ENCODE results near the gene ADGRB3.
A peak's percentile ranks its signal among the peaks of the same experiment; 100 is the strongest.

Gene ADGRB3

DNA sequence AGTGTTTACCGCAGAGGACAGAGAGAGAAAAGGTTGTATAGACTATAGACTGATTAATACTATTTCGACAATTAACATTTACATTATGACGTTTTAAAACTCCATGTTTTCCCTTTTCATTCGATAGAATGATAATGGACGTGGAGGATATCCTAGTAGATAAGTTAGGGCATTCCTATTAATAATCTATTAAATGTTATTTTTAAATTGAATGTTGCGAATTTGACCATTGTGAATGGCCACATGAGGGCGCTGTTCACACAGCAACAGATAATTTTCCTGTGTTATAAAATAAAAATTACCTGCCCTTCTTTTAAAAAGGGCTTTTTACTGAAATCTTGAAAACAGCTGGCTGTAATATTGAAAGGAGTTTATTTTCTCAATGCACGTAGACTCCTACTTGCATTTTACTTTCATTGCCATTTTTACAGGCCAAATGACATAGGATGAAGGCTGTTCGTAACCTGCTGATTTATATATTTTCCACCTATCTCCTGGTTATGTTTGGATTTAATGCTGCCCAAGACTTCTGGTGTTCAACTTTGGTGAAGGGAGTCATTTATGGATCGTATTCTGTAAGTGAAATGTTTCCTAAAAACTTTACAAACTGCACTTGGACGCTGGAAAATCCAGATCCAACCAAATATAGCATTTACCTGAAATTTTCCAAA, 3.3 kb downstream of the ADGRB3 start:
- TF ChIP-seq GATA2 (IDR thresholded peaks at IDR 0.05; ENCODE audit: low read depth, low read length) (no peak), GATA3 (IDR thresholded peaks at IDR 0.05; ENCODE audit: low read depth, low read length) (peak; percentile 35; the same call in 1 of the 2 replicates)

DNA sequence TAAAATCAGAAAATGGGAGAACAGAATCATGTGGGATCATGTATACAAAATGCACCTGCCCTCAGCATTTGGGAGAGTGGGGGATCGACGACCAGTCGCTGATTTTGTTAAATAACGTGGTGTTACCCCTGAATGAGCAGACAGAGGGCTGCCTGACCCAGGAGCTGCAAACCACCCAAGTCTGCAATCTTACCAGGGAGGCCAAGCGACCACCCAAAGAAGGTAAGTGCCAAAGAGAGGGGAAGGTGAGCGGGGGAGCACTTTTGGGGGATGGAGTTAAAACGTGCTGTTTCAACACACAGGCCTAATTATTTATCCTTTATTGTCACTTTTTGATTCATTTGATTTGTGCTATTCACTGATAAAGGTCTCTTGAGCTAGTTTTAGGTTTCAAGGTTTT, 4.1 kb downstream of the ADGRB3 start:
- no peak for TF ChIP-seq GATA2 (IDR thresholded peaks at IDR 0.05; ENCODE audit: low read depth, low read length)

DNA sequence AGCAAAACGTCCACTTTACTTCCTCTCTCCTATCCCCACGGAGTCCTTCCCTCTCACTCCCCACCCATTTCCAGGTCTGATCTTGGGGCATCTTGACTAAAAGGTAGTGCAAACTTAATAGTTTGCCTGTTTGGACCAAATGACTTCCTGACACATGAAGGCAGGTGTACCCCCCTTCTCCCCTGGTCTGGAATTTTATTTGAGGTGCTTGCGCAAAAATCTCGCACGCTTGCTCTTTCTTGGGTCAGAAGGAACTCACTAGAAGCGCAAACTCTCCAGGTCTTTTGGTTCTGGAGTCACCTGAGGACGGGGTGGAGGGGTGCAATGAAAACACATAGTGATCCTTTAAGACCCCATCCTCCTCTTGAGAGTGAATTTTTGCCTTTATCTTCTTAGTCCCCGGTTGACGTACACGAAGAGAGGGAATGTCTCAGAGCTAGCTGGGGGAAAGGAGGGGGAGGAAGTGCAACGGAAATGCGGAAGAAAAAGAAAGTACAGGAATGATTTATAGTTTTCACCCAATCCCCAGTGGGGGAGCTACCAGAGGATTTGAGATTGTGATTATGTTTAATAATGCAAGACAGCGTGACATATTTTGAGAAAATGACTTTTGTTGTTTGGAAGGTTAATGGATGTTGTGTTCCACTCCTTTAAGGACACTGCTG, 4.9 kb downstream of the ADGRB3 start:
- TF ChIP-seq GATA3 (IDR thresholded peaks at IDR 0.05; ENCODE audit: low read depth, low read length) (no peak), GATA2 (IDR thresholded peaks at IDR 0.05; ENCODE audit: low read depth, low read length) (no peak)

DNA sequence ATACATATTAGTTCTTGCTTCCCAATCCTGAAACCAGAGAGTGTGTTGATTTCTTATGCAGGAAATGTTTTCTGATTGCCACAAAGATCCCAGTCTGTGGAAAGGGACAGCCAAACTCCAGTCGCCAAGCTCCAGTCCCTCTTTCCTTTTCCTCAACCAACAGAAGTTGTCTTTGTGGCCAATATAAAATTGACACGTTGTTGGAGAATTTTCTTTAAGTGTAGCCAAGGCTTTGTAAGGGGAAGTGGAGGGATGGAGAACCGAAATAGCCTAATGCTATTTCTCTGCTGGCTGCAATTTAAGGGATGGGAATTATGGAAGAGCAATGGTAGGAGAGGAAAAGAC, 5.4 kb downstream of the ADGRB3 start:
- TF ChIP-seq GATA2 (IDR thresholded peaks at IDR 0.05; ENCODE audit: low read depth, low read length) (no peak), GATA3 (IDR thresholded peaks at IDR 0.05; ENCODE audit: low read depth, low read length) (no peak)

DNA sequence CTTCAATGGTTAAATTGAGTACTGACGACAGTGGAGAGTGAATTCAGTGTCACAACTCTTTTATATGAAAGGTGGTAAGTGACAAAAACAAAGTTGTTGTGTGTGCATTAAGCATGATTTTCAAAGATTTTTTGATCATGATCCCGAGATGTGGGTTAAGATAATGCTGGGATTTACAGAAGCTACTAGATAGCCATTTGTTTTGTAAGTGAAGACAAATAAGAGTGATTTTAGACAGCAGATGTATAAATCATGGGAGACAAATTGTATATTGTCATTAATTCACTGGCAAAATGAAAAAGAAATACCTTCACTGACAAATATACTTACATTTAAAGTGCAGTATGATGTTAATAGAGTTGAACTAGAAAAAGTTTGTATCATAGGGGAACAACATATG, 6.1 kb downstream of the ADGRB3 start:
- TF ChIP-seq GATA2 (IDR thresholded peaks at IDR 0.05; ENCODE audit: low read depth, low read length) (no peak), GATA3 (IDR thresholded peaks at IDR 0.05; ENCODE audit: low read depth, low read length) (peak; percentile 41; the same call in 1 of the 2 replicates)

DNA sequence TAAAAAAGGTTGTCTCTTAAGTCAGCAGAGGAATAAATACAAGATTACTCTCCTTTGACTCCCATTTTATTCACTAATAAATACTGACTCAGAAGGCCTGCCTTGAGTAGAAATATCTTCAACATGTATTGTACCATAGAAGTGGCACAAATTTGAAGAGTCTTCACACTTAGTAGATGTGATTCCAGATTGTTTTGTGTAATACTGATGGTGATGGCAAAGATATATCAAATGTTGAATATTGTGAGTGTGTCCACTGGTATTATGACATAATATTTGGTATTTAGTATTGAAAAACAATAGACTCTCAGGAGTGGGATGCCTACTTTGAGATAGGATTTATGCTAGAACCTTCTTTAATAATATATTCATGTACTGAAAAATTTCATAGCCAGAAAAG, 7.0 kb downstream of the ADGRB3 start:
- no peak for TF ChIP-seq GATA2 (IDR thresholded peaks at IDR 0.05; ENCODE audit: low read depth, low read length)
- no peak for TF ChIP-seq GATA3 (IDR thresholded peaks at IDR 0.05; ENCODE audit: low read depth, low read length)

DNA sequence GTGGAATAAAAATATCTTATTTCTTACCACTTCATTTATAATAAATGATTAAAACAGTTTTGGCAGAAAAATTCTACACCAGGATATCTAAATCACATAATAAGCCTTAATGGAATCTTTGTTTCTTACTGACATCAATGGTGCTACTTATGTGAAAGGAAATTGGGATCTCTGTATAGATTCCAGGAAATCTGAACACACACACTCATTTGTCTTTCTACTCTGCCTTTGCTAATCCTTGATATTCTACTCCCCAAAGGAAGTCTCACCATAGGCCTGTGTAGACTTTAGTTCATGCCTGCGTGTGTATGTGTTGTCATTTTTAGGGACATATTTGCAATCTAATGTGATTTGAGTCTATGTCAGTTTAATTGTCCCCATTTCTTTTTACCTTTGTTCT, 7.9 kb downstream of the ADGRB3 start:
- TF ChIP-seq GATA2 (IDR thresholded peaks at IDR 0.05; ENCODE audit: low read depth, low read length) = no peak
- no peak for TF ChIP-seq GATA3 (IDR thresholded peaks at IDR 0.05; ENCODE audit: low read depth, low read length)

DNA sequence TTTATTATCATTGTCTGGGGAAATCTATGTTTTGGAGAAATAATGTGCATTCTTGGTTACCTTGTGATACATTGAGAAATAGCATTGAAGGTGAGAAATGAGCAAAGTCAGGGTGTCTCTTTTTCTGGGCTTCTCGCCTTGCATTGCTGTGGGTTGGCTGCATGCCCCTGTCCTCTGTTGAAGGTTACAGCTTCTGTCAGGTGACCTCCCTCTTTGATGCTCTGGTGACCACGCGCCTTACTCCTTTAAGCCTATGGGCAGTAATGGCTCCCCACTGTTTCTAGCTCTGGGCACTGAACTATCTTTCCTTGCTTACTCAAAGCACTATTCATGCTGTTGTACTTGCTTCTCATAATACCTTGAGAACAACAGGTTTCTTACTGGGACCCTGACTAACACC, 14.6 kb downstream of the ADGRB3 start:
- TF ChIP-seq GATA3 (IDR thresholded peaks at IDR 0.05; ENCODE audit: low read depth, low read length) (no peak), GATA2 (IDR thresholded peaks at IDR 0.05; ENCODE audit: low read depth, low read length) (no peak)

DNA sequence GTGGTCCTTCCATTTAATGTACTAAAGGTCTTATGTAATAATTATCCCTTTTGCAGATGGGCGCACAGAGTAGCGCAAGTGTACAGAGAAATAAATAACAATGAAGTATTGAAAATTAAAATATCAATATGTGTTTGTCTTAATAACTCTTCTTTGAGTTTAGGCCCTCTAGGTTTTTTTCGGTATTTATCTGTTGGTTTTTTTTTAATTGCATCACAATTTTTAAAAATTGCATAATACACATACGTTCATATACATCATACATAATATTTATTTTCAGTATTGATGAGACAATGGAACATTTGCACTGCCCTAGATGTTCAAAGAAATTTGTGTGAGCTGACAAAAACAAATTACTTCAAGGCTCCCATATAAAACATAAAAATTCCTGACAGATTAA, 15.1 kb downstream of the ADGRB3 start:
- TF ChIP-seq GATA2 (IDR thresholded peaks at IDR 0.05; ENCODE audit: low read depth, low read length) (no peak), GATA3 (IDR thresholded peaks at IDR 0.05; ENCODE audit: low read depth, low read length) (no peak)

DNA sequence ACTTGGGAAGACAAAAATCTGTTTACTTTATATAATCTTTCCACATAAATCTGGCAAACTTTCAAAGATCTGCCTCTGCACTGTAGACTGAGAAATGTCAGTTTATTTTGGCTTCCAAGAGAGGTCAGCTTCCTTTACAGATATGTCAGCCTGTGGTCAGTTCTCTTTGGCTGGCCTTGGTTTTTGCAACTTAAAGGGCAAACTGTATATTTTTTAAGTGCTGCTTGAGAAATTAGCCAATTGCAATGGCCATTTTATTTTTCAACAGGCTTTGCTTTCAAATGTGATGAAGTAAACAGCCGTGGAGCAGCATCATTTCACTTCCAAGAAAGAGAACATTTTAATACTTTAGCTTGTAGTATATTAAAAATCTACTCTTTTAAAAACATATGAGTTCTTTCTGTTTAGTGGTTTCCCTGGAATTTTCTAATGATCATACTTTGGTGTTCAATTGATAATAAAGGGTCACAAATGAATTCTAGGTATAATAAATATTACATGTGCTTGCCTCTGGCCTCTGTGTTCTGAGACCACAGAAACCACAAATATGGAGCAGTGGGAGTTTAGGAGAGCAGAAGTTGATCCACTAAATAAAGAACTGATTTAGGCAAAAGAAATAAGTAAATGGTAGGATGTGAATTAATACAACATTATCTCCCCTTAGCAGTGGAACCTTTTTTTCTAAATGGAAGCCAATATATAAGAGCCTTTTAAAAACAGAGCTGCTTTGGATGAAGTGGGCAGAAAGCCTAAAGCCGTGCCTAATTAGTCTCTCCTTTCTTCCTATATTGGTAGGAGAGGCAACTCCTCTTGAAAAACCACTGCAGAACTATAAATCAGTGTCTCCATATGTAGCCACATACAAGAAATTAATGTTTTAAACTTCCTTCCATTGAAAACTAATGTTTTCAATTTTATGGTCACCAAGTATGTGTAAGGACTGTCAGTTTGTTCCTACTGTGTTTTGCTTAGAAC, 16.2 kb downstream of the ADGRB3 start:
- no peak for TF ChIP-seq GATA3 (IDR thresholded peaks at IDR 0.05; ENCODE audit: low read depth, low read length)
- TF ChIP-seq GATA2 (IDR thresholded peaks at IDR 0.05; ENCODE audit: low read depth, low read length) = no peak

DNA sequence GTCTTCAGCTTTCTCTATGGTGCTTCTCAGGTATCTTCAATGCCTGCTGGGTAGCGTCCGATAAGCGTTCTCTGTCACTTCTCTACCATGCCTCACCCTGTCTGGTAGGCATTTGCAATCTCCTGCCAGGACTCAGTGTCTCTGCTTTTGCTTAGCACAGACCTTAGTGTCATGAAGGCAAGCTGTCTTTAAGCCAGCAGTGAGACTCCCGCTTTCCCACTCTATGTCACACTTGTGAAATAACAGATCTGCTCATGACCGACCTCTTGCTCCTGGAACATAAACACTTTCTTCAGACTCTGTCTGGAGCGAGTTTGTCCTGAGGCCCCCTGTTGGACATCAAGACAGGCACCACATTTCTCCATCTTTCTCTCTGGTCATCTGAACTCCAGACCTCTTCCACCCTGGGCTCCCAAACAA, 17.0 kb downstream of the ADGRB3 start:
- no peak for TF ChIP-seq GATA3 (IDR thresholded peaks at IDR 0.05; ENCODE audit: low read depth, low read length)

DNA sequence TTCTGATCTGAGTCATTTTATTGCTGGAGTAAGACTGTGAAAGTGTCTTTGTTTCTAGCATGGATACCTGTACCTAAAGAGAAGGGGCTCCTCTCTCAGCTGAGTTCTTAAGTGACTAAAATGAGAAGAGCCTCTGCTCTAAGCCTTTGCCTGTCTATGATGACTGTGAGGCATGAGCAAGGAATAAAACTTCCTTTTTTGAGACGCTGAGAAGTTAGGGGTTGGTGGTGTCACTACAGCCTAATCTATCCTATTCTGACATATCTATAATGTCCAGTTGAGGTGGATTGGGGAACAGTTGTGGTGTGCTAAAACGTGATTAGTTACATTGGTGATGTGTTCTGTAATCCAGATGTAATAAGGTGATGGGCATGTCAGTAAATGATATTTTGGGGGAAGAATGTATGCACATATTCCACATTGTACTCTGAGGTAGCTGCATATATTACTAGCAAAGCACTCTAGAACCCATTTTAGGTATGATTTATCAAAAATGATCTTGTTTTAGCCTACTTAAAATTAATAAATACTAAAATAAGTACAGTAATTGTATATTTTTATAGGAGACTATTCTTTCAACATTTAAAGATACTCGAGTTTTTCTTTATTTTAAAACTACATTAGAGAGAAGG, 18.1 kb downstream of the ADGRB3 start:
- no peak for TF ChIP-seq GATA3 (IDR thresholded peaks at IDR 0.05; ENCODE audit: low read depth, low read length)

DNA sequence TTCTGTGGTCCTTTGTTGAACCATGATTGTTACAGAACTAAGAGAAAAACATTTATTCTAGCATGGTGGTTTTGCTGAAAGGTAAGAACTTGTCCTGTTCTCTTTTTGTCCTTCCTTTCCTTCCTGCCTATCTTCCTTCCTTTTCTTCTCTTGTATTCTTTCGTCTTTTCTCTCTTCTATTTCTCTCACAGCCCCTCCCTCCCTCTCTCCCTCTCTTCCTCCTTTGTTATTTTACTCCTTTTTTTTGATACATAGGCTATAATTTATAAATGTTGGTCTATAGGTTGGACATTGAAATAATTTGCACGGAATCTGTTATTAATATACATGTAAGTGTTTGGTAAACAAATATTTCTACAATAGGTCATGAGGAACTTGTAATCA, 18.6 kb downstream of the ADGRB3 start:
- no peak for TF ChIP-seq GATA2 (IDR thresholded peaks at IDR 0.05; ENCODE audit: low read depth, low read length)
- no peak for TF ChIP-seq GATA3 (IDR thresholded peaks at IDR 0.05; ENCODE audit: low read depth, low read length)

DNA sequence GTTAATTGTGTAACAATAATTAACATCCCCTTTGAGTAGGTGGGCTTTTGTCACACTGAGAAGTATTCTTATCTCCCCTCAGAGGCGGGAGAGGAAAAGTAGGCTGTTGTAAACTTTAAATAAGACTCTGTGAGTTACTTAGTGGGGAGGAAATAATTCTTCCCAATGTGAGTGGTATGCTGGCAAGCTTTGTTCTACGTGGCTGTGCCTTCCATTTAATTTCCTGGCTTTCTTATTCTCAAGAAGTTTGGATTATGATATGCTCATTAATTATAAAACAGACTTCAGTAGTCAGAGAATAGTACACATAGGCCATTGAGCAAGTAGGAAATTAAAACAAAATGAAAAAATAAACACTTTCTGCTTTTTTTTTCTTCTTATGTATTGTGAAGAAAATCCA, 19.1 kb downstream of the ADGRB3 start:
- TF ChIP-seq GATA2 (IDR thresholded peaks at IDR 0.05; ENCODE audit: low read depth, low read length) = no peak
- TF ChIP-seq GATA3 (IDR thresholded peaks at IDR 0.05; ENCODE audit: low read depth, low read length) = no peak

Data from SH-SY5Y (cell line).